Stimulated activated CD4-positive, alpha-beta T cell treated with anti-CD3 and anti-CD28 coated beads, TNF-alpha, amount 100 ng/mL, for 1 hour (primary cell): ENCODE measurements around the gene KRTAP9-3.
"Not testable (repeated sequence)": the region's sequence is repeated elsewhere in the genome, so short reads cannot be mapped to it uniquely, and the experiment has no call there.

Source experiments
- DNase-seq, 3 donors: peaks; one replicate each; pipeline ENCODE4 v3.0.0-alpha.2; 2020; ENCODE audit warnings: low read depth in 3 of 3, low spot score in 1 of 3

The KRTAP9-3 gene

GRCh38 chr17:41232399-41233105 is at the start of gene KRTAP9-3:
KRTAP9-3 (plus strand) TSS chr17:41232449; CDS start chr17:41232502, 53 bp downstream.
- not testable (repeated sequence) for DNase-seq

GRCh38 chr17:41184480-41184961 is 47.7 kb upstream of the KRTAP9-3 start, which contains the start of gene KRTAP4-1:
KRTAP4-1 (minus strand) TSS chr17:41184911; CDS start chr17:41184854, 57 bp downstream.
- no peak for DNase-seq

- DNase-seq = no peak
Observed at GRCh38 chr17:41185001-41185400, 47.2 kb upstream of the KRTAP9-3 start.

GRCh38 chr17:41186872-41187271 is 45.4 kb upstream of the KRTAP9-3 start:
- no peak for DNase-seq

- DNase-seq = not testable (repeated sequence)
Observed at GRCh38 chr17:41189837-41190318, 42.4 kb upstream of the KRTAP9-3 start, which contains the start of gene KRTAP9-1. KRTAP9-1 (plus strand) TSS chr17:41189887; CDS start chr17:41189887, 0 bp downstream.

GRCh38 chr17:41190328-41190727 is 41.9 kb upstream of the KRTAP9-3 start:
- no peak for DNase-seq

GRCh38 chr17:41196068-41196467 is 36.2 kb upstream of the KRTAP9-3 start:
- DNase-seq = no peak

- DNase-seq = no peak
Observed at GRCh38 chr17:41199421-41200078, 32.7 kb upstream of the KRTAP9-3 start.

GRCh38 chr17:41211845-41212466 is 20.3 kb upstream of the KRTAP9-3 start:
- no peak for DNase-seq

GRCh38 chr17:41212524-41213169 is 19.6 kb upstream of the KRTAP9-3 start:
- DNase-seq = no peak

- no peak for DNase-seq
Observed at GRCh38 chr17:41215681-41216080, 16.6 kb upstream of the KRTAP9-3 start.

GRCh38 chr17:41223821-41224220 is 8.4 kb upstream of the KRTAP9-3 start:
- DNase-seq = no peak

GRCh38 chr17:41226051-41226450 is 6.2 kb upstream of the KRTAP9-3 start:
- DNase-seq = no peak

- not testable (repeated sequence) for DNase-seq
Observed at GRCh38 chr17:41226598-41227095, 5.6 kb upstream of the KRTAP9-3 start, which contains the start of gene KRTAP9-2. KRTAP9-2 (plus strand) TSS chr17:41226648; CDS start chr17:41226655, 7 bp downstream.

GRCh38 chr17:41230094-41230493 is 2.2 kb upstream of the KRTAP9-3 start:
- DNase-seq = no peak

GRCh38 chr17:41231731-41232130 is 518 bp upstream of the KRTAP9-3 start:
- no peak for DNase-seq

GRCh38 chr17:41237116-41237515 is 4.9 kb downstream of the KRTAP9-3 start:
- DNase-seq = not testable (repeated sequence)

- DNase-seq = not testable (repeated sequence)
Observed at GRCh38 chr17:41237949-41238437, 5.7 kb downstream of the KRTAP9-3 start, which contains the start of gene KRTAP9-8. KRTAP9-8 (plus strand) TSS chr17:41237999; CDS start chr17:41238052, 53 bp downstream.

- DNase-seq = not testable (repeated sequence)
Observed at GRCh38 chr17:41246995-41247787, 14.9 kb downstream of the KRTAP9-3 start.
